A673 (cell line): Measurements from ENCODE around the gene NUTM1.

Source experiments
- CTCF ChIP-seq: fragments of 300-800, 200-600 bp; sonication (generic); conservative IDR thresholded peaks from 2 replicates; pipeline ENCODE4 v1.5.1; 2017; ENCODE audit warnings: low read depth, mild to moderate bottlenecking, antibody characterized with exemption, low read length, moderate library complexity, mixed read lengths
- EZH2 ChIP-seq: fragments of 200-600 bp; sonication (generic); IDR thresholded peaks from 2 replicates; pipeline ENCODE4 v1.6.1; 2017; ENCODE audit warnings: borderline replicate concordance, low read depth, mild to moderate bottlenecking, mixed read lengths, antibody characterized with exemption, low read length; ENCODE audit not compliant: poor library complexity, severe bottlenecking

DNA sequence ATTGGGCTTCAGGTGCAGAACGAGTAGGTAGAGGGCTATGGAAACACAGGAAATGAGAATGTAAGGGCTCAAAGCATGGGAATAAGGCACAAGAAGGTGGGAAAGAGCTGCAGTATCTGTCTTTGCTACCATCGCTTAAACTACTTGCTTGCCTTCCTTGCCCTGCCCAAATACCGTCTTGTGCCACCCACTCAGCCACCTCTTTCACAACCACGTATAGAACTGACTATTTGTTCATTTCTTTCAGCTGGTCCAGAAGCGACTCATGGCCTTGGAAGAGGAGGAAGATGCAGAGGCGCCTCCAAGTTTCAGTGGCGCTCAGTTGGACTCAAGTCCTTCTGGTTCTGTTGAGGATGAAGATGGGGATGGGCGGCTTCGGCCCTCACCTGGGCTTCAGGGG lies 12.1 kb downstream of the NUTM1 start:
- no peak for TF ChIP-seq CTCF
- no peak for TF ChIP-seq EZH2
